H9 (cell line): ENCODE data around the gene RIPPLY1. TPM values are rescaled to one million over a fixed set of nuclear protein-coding genes. Genes with fewer than 3 reads are reported as not detected.

ENCODE experiments used
- DNase-seq: peaks from one replicate; pipeline ENCODE4 v3.0.0-alpha.2; 2017
- H2AFZ ChIP-seq: one replicate; pipeline ENCODE4 v1.6.1; 2013; ENCODE audit warnings: mild to moderate bottlenecking, low read length, control low read depth, moderate library complexity
- H2AK5ac ChIP-seq: 2 replicates; pipeline ENCODE4 v1.6.1; 2013; ENCODE audit warnings: low read length, control low read depth, mixed read lengths; ENCODE audit not compliant: insufficient read length
- H2BK120ac ChIP-seq: one replicate; pipeline ENCODE4 v1.6.1; 2013; ENCODE audit warnings: low read depth, mild to moderate bottlenecking, low read length, control low read depth, inconsistent platforms; ENCODE audit not compliant: poor library complexity, severe bottlenecking
- H2BK12ac ChIP-seq: 2 replicates; pipeline ENCODE4 v1.6.1; 2013; ENCODE audit warnings: low read length, control low read depth, mixed read lengths, low read depth; ENCODE audit not compliant: insufficient read length
- H2BK15ac ChIP-seq: 2 replicates; pipeline ENCODE4 v1.6.1; 2013; ENCODE audit warnings: low read depth, low read length, control low read depth
- H2BK20ac ChIP-seq: one replicate; pipeline ENCODE4 v1.6.1; 2013; ENCODE audit warnings: low read depth, mild to moderate bottlenecking, low read length, control low read depth, inconsistent platforms; ENCODE audit not compliant: poor library complexity, severe bottlenecking
- H2BK5ac ChIP-seq: 2 replicates; pipeline ENCODE4 v1.6.1; 2013; ENCODE audit warnings: low read length, control low read depth, mixed read lengths; ENCODE audit not compliant: insufficient read length
- H3K14ac ChIP-seq: 2 replicates; pipeline ENCODE4 v1.6.1; 2013; ENCODE audit warnings: low read length, control low read depth; ENCODE audit not compliant: insufficient read depth
- H3K18ac ChIP-seq: 2 replicates; pipeline ENCODE4 v1.6.1; 2013; ENCODE audit warnings: low read depth, mild to moderate bottlenecking, mixed read lengths, low read length, control low read depth; ENCODE audit not compliant: insufficient read length
- H3K23ac ChIP-seq: 2 replicates; pipeline ENCODE4 v1.6.1; 2013; ENCODE audit warnings: low read length, control low read depth, mixed read lengths, low read depth; ENCODE audit not compliant: insufficient read length
- H3K23me2 ChIP-seq: 2 replicates; pipeline ENCODE4 v1.6.1; 2013; ENCODE audit warnings: low read depth, mild to moderate bottlenecking, mixed read lengths, low read length, control low read depth; ENCODE audit not compliant: insufficient read length, poor library complexity, severe bottlenecking
- H3K27ac ChIP-seq: 2 replicates; pipeline ENCODE4 v1.5.1; 2013; ENCODE audit warnings: low read length, control low read depth, mixed read lengths, low read depth; ENCODE audit not compliant: insufficient read length
- H3K27me3 ChIP-seq: 2 replicates; pipeline ENCODE4 v1.6.1; 2013; ENCODE audit warnings: low read length, control low read depth, inconsistent platforms; ENCODE audit not compliant: insufficient read depth
- H3K4ac ChIP-seq: 2 replicates; pipeline ENCODE4 v1.6.1; 2013; ENCODE audit warnings: low read depth, mild to moderate bottlenecking, control low read depth, inconsistent platforms, low read length, moderate library complexity
- H3K4me1 ChIP-seq: 2 replicates; pipeline ENCODE4 v1.6.1; 2013; ENCODE audit warnings: low read length, control low read depth, inconsistent platforms; ENCODE audit not compliant: insufficient read depth
- H3K4me2 ChIP-seq: 2 replicates; pipeline ENCODE4 v1.6.1; 2013; ENCODE audit warnings: low read length, control low read depth, mixed read lengths; ENCODE audit not compliant: insufficient read length, insufficient read depth
- H3K56ac ChIP-seq: 2 replicates; pipeline ENCODE4 v1.6.1; 2013; ENCODE audit warnings: low read depth, mild to moderate bottlenecking, mixed read lengths, low read length, control low read depth; ENCODE audit not compliant: insufficient read length
- H3K79me1 ChIP-seq: 2 replicates; pipeline ENCODE4 v1.6.1; 2013; ENCODE audit warnings: low read depth, mild to moderate bottlenecking, moderate library complexity, low read length, control low read depth, inconsistent platforms; ENCODE audit not compliant: insufficient read depth, poor library complexity, severe bottlenecking
- H3K79me2 ChIP-seq: 2 replicates; pipeline ENCODE4 v1.6.1; 2013; ENCODE audit warnings: low read length, control low read depth, inconsistent platforms; ENCODE audit not compliant: insufficient read depth
- H3K9ac ChIP-seq: 2 replicates; pipeline ENCODE4 v1.6.1; 2013; ENCODE audit warnings: low read length, control low read depth, mixed read lengths; ENCODE audit not compliant: insufficient read length; ENCODE audit errors: extremely low read depth
- H3K9me3 ChIP-seq: one replicate; pipeline ENCODE4 v1.6.1; 2013; ENCODE audit warnings: low read depth, low read length, inconsistent platforms; ENCODE audit not compliant: control insufficient read depth
- H3T11ph ChIP-seq: one replicate; pipeline ENCODE4 v1.6.1; 2013; ENCODE audit warnings: mild to moderate bottlenecking, low read length, control low read depth, inconsistent platforms
- H4K20me1 ChIP-seq: one replicate; pipeline ENCODE4 v1.6.1; 2013; ENCODE audit not compliant: control insufficient read depth, insufficient read length, insufficient read depth
- H4K5ac ChIP-seq: 2 replicates; pipeline ENCODE4 v1.6.1; 2013; ENCODE audit warnings: low read depth, mild to moderate bottlenecking, mixed read lengths, low read length, control low read depth; ENCODE audit not compliant: insufficient read length
- H4K8ac ChIP-seq: replicated peaks from 2 replicates; pipeline ENCODE4 v1.6.1; 2013; ENCODE audit warnings: low read length, control low read depth, mixed read lengths, low read depth; ENCODE audit not compliant: insufficient read length
- H4K91ac ChIP-seq: 2 replicates; pipeline ENCODE4 v1.6.1; 2013; ENCODE audit warnings: low read depth, mild to moderate bottlenecking, moderate library complexity, mixed read lengths, low read length, control low read depth; ENCODE audit not compliant: insufficient read length
- H3K27ac Mint-ChIP-seq, 3 experiments: 2 replicates in 2 of 3; 3 replicates in 1 of 3; pipeline ENCODE4 v1.8.0; 2020 to 2021; ENCODE audit warnings: mixed read lengths in 3 of 3, mild to moderate bottlenecking in 1 of 3, moderate library complexity in 1 of 3
- H3K27me3 Mint-ChIP-seq: 2 replicates; pipeline ENCODE4 v1.8.0; 2021; ENCODE audit warnings: low read depth, mild to moderate bottlenecking, moderate library complexity, mixed read lengths
- H3K36me3 Mint-ChIP-seq, 3 experiments: 2 replicates in 2 of 3; 3 replicates in 1 of 3; pipeline ENCODE4 v1.8.0; 2020 to 2021; ENCODE audit warnings: low read depth in 3 of 3, mixed read lengths in 3 of 3; ENCODE audit not compliant: insufficient read depth in 1 of 3
- H3K4me1 Mint-ChIP-seq, 2 experiments: 2 replicates each; pipeline ENCODE4 v1.8.0; 2020; ENCODE audit warnings: mixed read lengths in 2 of 2
- H3K4me3 Mint-ChIP-seq, 2 experiments: 2 replicates in 1 of 2; 3 replicates in 1 of 2; pipeline ENCODE4 v1.8.0; 2020 to 2021; ENCODE audit warnings: mild to moderate bottlenecking in 2 of 2, mixed read lengths in 2 of 2, moderate library complexity in 1 of 2
- H3K9me3 Mint-ChIP-seq, 2 experiments: 2 replicates in 1 of 2; 3 replicates in 1 of 2; pipeline ENCODE4 v1.8.0; 2020; ENCODE audit warnings: mild to moderate bottlenecking in 2 of 2, mixed read lengths in 2 of 2, moderate library complexity in 1 of 2
- WGBS: extraction: QIAGEN DNeasy Blood & Tissue Kit; methylation state at CpG from one replicate; pipeline ENCODE4 v1.1.7; 2013; ENCODE audit warnings: missing lambda C conversion rate, low lambda C conversion rate, mixed read lengths; ENCODE audit not compliant: insufficient read length; ENCODE audit errors: extremely low coverage; 5-methylcytosine and 5-hydroxymethylcytosine counted together
- total RNA-seq: library from RNA; stranded (reverse); gene quantifications from 2 replicates; pipeline ENCODE4 v1.2.1, GENCODE V29; 2021
- TF ChIP-seq, protein P1 (sequence below): fragments of 200-600 bp; sonication (generic); conservative IDR thresholded peaks from 3 replicates; pipeline ENCODE4 v1.8.0; 2021; ENCODE audit warnings: antibody characterized with exemption, mild to moderate bottlenecking

Gene RIPPLY1
- total RNA-seq, 1 experiment from 2014 or later: not detected

DNA sequence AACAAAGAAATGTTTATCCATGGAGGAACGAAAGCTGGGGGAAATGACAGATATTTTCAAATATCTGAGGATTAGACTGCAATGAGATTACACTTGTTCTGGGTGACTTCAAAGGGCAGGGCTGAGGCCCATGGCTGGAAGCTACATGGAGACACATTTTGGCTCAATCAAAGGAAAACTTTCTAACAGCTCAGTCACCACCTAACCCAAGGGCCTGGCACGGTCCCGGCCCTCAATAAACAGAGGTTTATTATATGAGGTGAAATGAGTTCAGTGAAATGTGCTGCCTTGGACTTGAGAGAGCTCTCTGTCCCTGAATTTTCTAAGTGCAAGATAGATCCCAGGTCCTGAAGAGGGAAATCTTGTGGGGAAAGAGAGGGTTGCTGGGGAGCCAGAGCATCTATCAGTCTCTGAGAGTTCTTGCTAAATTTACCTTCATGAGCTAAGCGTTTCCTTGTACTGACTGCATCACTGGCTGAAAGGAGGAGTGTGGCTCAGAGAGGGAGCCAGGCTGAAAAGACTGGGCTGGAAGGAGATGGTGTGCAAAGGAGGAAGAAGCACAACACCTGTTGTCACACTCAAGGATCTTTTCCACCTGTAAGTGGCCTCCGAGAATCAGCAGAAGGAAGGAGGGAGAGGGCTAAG lies 2.0 kb upstream of the RIPPLY1 start:
- no peak overlapping the region for H2BK12ac ChIP-seq
- no peak overlapping the region for H2AK5ac ChIP-seq
- no peaks in the 10 kb centered on the region for H3K4me1 ChIP-seq
- no peaks in the 10 kb centered on the region for H3K9me3 ChIP-seq
- H4K8ac ChIP-seq: no peak overlapping the region
- H3K36me3 Mint-ChIP-seq: peaks cover 0 to 4% (median 0%) of the 10 kb centered on the region in 3 experiments; a peak in 1 of 7 replicates
- no peaks in the 10 kb centered on the region for H3K79me2 ChIP-seq
- no peak overlapping the region for H3K9ac ChIP-seq
- H2BK120ac ChIP-seq: no peak overlapping the region
- TF ChIP-seq, protein P1, sequence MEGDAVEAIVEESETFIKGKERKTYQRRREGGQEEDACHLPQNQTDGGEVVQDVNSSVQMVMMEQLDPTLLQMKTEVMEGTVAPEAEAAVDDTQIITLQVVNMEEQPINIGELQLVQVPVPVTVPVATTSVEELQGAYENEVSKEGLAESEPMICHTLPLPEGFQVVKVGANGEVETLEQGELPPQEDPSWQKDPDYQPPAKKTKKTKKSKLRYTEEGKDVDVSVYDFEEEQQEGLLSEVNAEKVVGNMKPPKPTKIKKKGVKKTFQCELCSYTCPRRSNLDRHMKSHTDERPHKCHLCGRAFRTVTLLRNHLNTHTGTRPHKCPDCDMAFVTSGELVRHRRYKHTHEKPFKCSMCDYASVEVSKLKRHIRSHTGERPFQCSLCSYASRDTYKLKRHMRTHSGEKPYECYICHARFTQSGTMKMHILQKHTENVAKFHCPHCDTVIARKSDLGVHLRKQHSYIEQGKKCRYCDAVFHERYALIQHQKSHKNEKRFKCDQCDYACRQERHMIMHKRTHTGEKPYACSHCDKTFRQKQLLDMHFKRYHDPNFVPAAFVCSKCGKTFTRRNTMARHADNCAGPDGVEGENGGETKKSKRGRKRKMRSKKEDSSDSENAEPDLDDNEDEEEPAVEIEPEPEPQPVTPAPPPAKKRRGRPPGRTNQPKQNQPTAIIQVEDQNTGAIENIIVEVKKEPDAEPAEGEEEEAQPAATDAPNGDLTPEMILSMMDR: no peak
- no peak overlapping the region for H3K4me3 Mint-ChIP-seq
- H4K91ac ChIP-seq: no peak overlapping the region
- H3K27me3 Mint-ChIP-seq: no peaks in the 10 kb centered on the region; the same call in 1 of the 2 replicates
- no peak overlapping the region for H3K4me2 ChIP-seq
- no peaks in the 10 kb centered on the region for H3K27me3 ChIP-seq
- DNase-seq: no peak
- no peak overlapping the region for H2AFZ ChIP-seq
- H3K4me1 Mint-ChIP-seq: no peaks in the 10 kb centered on the region; a peak in 1 of 4 replicates
- WGBS: no CpG with 5 or more reads among the region's 5 CpGs
- no peak overlapping the region for H3T11ph ChIP-seq
- H2BK5ac ChIP-seq: no peak overlapping the region
- H2BK15ac ChIP-seq: no peak overlapping the region
- H4K20me1 ChIP-seq: no peaks in the 10 kb centered on the region
- no peaks in the 10 kb centered on the region for H3K79me1 ChIP-seq
- H3K27ac Mint-ChIP-seq: peak overlapping the region in 1 of 3 experiments; percentile 8; a peak in 1 of 7 replicates
- H3K18ac ChIP-seq: no peak overlapping the region
- H3K56ac ChIP-seq: no peak overlapping the region
- H3K14ac ChIP-seq: no peak overlapping the region
- H3K9me3 Mint-ChIP-seq: peaks cover 0 to 53% of the 10 kb centered on the region in 2 experiments; a peak in 2 of 5 replicates
- H3K23me2 ChIP-seq: no peaks in the 10 kb centered on the region
- no peak overlapping the region for H3K23ac ChIP-seq
- H4K5ac ChIP-seq: no peak overlapping the region
- no peak overlapping the region for H3K4ac ChIP-seq
- no peak overlapping the region for H2BK20ac ChIP-seq
- H3K27ac ChIP-seq: no peak overlapping the region
